ENCODE results near the gene SLC15A1. TPM values are rescaled to one million over a fixed set of nuclear protein-coding genes. Genes with fewer than 3 reads are reported as not detected.

The SLC15A1 gene
- total RNA-seq, 1 donor from 2014 or later, result 1.1 TPM

DNA sequence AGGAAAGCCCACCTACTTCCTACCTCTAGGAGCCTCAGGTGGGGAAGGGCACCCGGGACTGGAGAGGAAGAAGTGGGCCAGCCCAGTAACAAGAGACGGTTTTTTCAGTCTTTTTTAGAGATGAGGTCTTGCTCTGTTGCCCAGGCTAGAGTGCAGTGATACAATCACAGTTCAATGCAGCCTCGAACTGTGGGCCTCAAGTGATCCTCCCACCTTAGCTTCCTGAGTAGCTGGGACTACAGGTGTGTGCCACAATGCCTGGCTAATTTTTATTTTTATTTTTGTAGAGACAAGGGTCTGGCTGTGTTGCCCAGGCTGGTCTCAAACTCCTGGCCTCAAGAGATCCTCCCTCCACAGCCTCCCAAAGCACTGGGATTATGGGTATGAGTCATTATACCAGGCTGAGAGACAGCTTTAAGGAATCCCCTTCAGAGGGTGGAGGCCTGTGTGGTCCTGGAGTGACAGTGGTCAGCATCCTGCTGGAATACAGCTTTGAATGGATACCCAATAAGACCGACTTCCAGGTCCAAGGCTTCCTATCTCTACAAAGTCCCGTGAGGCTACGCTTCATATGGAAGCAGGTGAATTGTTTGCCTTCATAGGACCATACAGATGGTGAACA, 63.0 kb downstream of the SLC15A1 start:
- Histone ChIP-seq H3K27me3 (ENCODE audit: control insufficient read depth, insufficient read depth, low read length) (peaks cover 3% of the 10 kb centered on the region), H3K36me3 (ENCODE audit: control insufficient read depth, insufficient read depth, low read length) (no peaks in the 10 kb centered on the region), H3K4me3 (ENCODE audit: low read depth, low read length) (no peak overlapping the region)
- no peak for DNase-seq (ENCODE audit: low read depth)
- TF ChIP-seq, protein P1, sequence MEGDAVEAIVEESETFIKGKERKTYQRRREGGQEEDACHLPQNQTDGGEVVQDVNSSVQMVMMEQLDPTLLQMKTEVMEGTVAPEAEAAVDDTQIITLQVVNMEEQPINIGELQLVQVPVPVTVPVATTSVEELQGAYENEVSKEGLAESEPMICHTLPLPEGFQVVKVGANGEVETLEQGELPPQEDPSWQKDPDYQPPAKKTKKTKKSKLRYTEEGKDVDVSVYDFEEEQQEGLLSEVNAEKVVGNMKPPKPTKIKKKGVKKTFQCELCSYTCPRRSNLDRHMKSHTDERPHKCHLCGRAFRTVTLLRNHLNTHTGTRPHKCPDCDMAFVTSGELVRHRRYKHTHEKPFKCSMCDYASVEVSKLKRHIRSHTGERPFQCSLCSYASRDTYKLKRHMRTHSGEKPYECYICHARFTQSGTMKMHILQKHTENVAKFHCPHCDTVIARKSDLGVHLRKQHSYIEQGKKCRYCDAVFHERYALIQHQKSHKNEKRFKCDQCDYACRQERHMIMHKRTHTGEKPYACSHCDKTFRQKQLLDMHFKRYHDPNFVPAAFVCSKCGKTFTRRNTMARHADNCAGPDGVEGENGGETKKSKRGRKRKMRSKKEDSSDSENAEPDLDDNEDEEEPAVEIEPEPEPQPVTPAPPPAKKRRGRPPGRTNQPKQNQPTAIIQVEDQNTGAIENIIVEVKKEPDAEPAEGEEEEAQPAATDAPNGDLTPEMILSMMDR (IDR thresholded peaks at IDR 0.05; ENCODE audit: insufficient read depth, low read length, poor library complexity, severe bottlenecking), result no peak

DNA sequence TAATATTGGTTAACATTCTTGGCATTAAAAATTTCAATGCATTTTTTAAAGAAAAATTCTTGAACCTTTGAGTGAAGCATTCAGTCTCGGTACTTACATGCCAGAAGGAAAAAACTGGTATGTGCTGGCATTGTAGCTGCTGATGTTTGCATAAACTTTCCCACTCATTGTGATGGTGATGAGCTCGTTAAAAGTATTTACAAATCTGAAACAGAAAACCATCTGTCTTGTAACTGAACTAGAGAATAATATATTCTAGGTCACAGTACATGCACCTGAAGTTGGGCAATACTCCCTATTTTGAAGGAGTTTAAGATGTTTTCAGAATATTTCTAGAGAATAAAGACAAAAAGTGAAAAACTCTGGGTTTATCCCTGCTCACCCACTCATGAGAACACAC, 64.1 kb downstream of the SLC15A1 start:
- no peak for DNase-seq (ENCODE audit: low read depth)
- Histone ChIP-seq H3K27me3 (ENCODE audit: control insufficient read depth, insufficient read depth, low read length) (peaks cover 3% of the 10 kb centered on the region), H3K36me3 (ENCODE audit: control insufficient read depth, insufficient read depth, low read length) (no peaks in the 10 kb centered on the region), H3K4me3 (ENCODE audit: low read depth, low read length) (no peak overlapping the region)
- TF ChIP-seq, protein P1 (IDR thresholded peaks at IDR 0.05; ENCODE audit: insufficient read depth, low read length, poor library complexity, severe bottlenecking), result no peak

DNA sequence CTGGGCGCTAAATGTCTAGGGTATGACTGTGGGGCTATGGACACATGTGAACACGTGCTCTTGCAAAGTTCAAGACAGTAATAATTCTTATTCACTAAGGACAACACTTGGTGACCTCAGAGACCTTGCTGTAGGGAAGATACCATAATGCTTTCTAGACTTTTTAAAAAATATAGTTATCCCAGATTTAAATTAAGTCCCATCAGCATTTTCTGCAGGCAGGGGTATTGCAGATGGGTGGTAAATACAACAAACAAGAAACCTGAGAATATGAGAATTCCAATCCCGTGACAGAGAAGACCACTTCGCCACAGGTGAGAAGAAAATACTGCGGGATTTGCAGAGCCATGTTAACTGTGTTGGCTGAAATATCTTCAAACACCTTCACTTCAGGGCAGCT, 65.2 kb downstream of the SLC15A1 start:
- TF ChIP-seq, protein P1 (IDR thresholded peaks at IDR 0.05; ENCODE audit: insufficient read depth, low read length, poor library complexity, severe bottlenecking), result no peak
- no peak overlapping the region for H3K4me3 ChIP-seq (ENCODE audit: low read depth, low read length)
- DNase-seq (ENCODE audit: low read depth), result no peak
- peaks cover 3% of the 10 kb centered on the region for H3K27me3 ChIP-seq (ENCODE audit: control insufficient read depth, insufficient read depth, low read length)
- H3K36me3 ChIP-seq (ENCODE audit: control insufficient read depth, insufficient read depth, low read length), result no peaks in the 10 kb centered on the region

DNA sequence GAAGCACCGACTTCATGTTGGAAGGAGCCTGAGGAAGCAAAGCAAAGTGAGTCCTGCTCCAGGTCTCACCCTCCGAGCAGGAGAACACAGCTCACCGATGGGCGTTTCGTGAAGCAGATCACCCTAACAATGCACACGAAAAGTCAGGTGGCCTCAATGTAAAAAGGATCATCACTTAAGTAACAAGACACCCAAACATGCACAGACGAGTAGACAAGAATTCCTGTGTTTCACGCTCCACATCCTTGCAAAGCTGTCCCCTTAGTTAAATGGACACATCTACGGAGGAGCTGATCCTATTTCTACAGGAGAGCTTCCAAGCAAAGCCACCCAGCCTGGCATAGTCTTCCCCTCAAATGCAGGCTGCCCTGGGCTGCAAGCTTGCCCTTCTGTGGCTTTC, 66.2 kb downstream of the SLC15A1 start:
- Histone ChIP-seq H3K4me3 (ENCODE audit: low read depth, low read length) (no peak overlapping the region), H3K36me3 (ENCODE audit: control insufficient read depth, insufficient read depth, low read length) (no peaks in the 10 kb centered on the region), H3K27me3 (ENCODE audit: control insufficient read depth, insufficient read depth, low read length) (peaks cover 3% of the 10 kb centered on the region)
- DNase-seq (ENCODE audit: low read depth), result no peak
- TF ChIP-seq, protein P1 (IDR thresholded peaks at IDR 0.05; ENCODE audit: insufficient read depth, low read length, poor library complexity, severe bottlenecking), result no peak

DNA sequence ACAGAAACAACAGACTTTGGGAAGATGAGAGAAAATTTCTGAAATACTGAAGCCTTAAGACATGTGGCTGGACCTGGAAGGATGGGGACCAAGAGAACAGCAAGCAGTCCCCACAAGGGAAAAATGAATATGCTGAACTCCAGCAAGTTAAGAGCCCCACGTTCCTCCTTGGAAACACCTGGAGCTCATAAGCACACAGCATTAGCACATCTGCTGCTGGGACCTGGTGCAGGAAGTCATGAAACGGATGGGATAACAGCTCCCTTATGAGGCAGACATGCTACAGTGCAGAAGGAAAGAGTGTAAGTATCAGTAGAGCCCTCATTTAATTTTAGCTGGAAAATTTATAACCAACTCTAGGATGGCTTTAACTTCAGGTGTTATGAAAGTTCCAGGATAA, 67.3 kb downstream of the SLC15A1 start:
- Histone ChIP-seq H3K27me3 (ENCODE audit: control insufficient read depth, insufficient read depth, low read length) (peaks cover 3% of the 10 kb centered on the region), H3K36me3 (ENCODE audit: control insufficient read depth, insufficient read depth, low read length) (no peaks in the 10 kb centered on the region), H3K4me3 (ENCODE audit: low read depth, low read length) (no peak overlapping the region)
- no peak for DNase-seq (ENCODE audit: low read depth)
- TF ChIP-seq, protein P1 (IDR thresholded peaks at IDR 0.05; ENCODE audit: insufficient read depth, low read length, poor library complexity, severe bottlenecking), result no peak

DNA sequence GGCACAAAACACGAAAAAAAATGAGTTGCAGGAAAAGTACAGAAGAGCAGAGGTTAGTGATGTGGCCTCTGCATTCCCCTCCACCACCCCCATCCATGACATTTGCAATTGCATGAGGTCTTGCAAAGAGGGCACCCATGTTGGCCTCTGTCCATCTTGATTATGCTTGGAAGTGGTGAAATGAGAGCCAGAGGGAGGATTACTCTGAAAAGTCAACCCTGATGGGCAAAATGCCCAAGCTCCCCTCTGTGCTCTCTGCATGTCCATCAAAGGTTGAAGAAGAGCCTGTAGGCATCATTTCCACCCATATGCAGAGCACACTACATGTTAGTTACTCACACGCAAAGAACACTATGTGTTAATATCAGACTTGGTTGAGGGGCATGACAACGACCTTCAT, 71.4 kb downstream of the SLC15A1 start:
- TF ChIP-seq, protein P1 (IDR thresholded peaks at IDR 0.05; ENCODE audit: insufficient read depth, low read length, poor library complexity, severe bottlenecking), result no peak
- peaks cover 2% of the 10 kb centered on the region for H3K27me3 ChIP-seq (ENCODE audit: control insufficient read depth, insufficient read depth, low read length)
- H3K4me3 ChIP-seq (ENCODE audit: low read depth, low read length), result no peak overlapping the region
- no peak for DNase-seq (ENCODE audit: low read depth)
- H3K36me3 ChIP-seq (ENCODE audit: control insufficient read depth, insufficient read depth, low read length), result no peaks in the 10 kb centered on the region
